Mesendoderm (in vitro differentiated cells): ENCODE data around the gene CSTPP1.

ENCODE experiments used
- DNase-seq: peaks from one replicate; pipeline ENCODE4 v3.0.0; 2013
- H2AK5ac ChIP-seq: 2 replicates; pipeline ENCODE4 v1.6.1; 2013; ENCODE audit warnings: low read length, inconsistent platforms
- H2BK120ac ChIP-seq: 2 replicates; pipeline ENCODE4 v1.6.1; 2013; ENCODE audit warnings: low read depth, mild to moderate bottlenecking, low read length, moderate library complexity, mixed read lengths
- H2BK15ac ChIP-seq: replicated peaks from 2 replicates; pipeline ENCODE4 v1.6.1; 2013; ENCODE audit warnings: low read depth, mild to moderate bottlenecking, moderate library complexity
- H2BK5ac ChIP-seq: 2 replicates; pipeline ENCODE4 v1.6.1; 2013; ENCODE audit warnings: low read length, inconsistent platforms
- H3K18ac ChIP-seq: 2 replicates; pipeline ENCODE4 v1.6.1; 2013; ENCODE audit warnings: mild to moderate bottlenecking, low read length, mixed read lengths
- H3K23ac ChIP-seq: one replicate; pipeline ENCODE4 v1.6.1; 2013; ENCODE audit warnings: low read length
- H3K27ac ChIP-seq: 2 replicates; pipeline ENCODE4 v1.5.1; 2013; ENCODE audit warnings: low read depth, mild to moderate bottlenecking, inconsistent platforms, low read length, moderate library complexity
- H3K27me3 ChIP-seq: 2 replicates; pipeline ENCODE4 v1.6.1; 2013; ENCODE audit warnings: low read length, control low read depth, mild to moderate bottlenecking, inconsistent platforms; ENCODE audit not compliant: insufficient read depth, poor library complexity
- H3K36me3 ChIP-seq: 2 replicates; pipeline ENCODE4 v1.6.1; 2013; ENCODE audit warnings: low read length, inconsistent platforms; ENCODE audit not compliant: control insufficient read depth, insufficient read depth
- H3K4ac ChIP-seq: one replicate; pipeline ENCODE4 v1.6.1; 2013; ENCODE audit warnings: low read depth, mild to moderate bottlenecking, low read length, moderate library complexity
- H3K4me1 ChIP-seq: 2 replicates; pipeline ENCODE4 v1.6.1; 2013; ENCODE audit warnings: low read depth, low read length, inconsistent platforms; ENCODE audit not compliant: control insufficient read depth
- H3K4me2 ChIP-seq: 2 replicates; pipeline ENCODE4 v1.6.1; 2013; ENCODE audit warnings: low read length
- H3K4me3 ChIP-seq: 2 replicates; pipeline ENCODE4 v1.5.1; 2013; ENCODE audit warnings: mild to moderate bottlenecking, low read length
- H3K56ac ChIP-seq: one replicate; pipeline ENCODE4 v1.6.1; 2013; ENCODE audit warnings: low read length
- H3K79me1 ChIP-seq: 2 replicates; pipeline ENCODE4 v1.6.1; 2013; ENCODE audit warnings: low read length, inconsistent platforms
- H3K79me2 ChIP-seq: 2 replicates; pipeline ENCODE4 v1.6.1; 2013; ENCODE audit warnings: mild to moderate bottlenecking, low read length; ENCODE audit not compliant: control insufficient read depth, insufficient read depth
- H3K9ac ChIP-seq: 2 replicates; pipeline ENCODE4 v1.6.1; 2013; ENCODE audit warnings: low read length, inconsistent platforms
- H4K5ac ChIP-seq: one replicate; pipeline ENCODE4 v1.6.1; 2013; ENCODE audit warnings: low read length
- H4K8ac ChIP-seq: one replicate; pipeline ENCODE4 v1.6.1; 2013; ENCODE audit warnings: low read depth, mild to moderate bottlenecking, control low read depth, low read length, moderate library complexity
- WGBS: extraction: QIAGEN DNeasy Blood & Tissue Kit; methylation state at CpG from one replicate; pipeline ENCODE4 v1.1.7; 2013; ENCODE audit warnings: low lambda C conversion rate, missing lambda C conversion rate; ENCODE audit not compliant: insufficient coverage; ENCODE audit errors: extremely low coverage; 5-methylcytosine and 5-hydroxymethylcytosine counted together

The CSTPP1 gene

GRCh38 chr11:47056261-47056915 lies 119.8 kb downstream of the CSTPP1 start:
- Histone ChIP-seq H2BK5ac (no peak overlapping the region), H3K27ac (no peak overlapping the region), H3K18ac (no peak overlapping the region), H3K79me2 (no peaks in the 10 kb centered on the region), H3K79me1 (no peaks in the 10 kb centered on the region), H4K8ac (no peak overlapping the region), H3K56ac (no peak overlapping the region), H4K5ac (no peak overlapping the region), H3K4ac (no peak overlapping the region), H3K27me3 (no peaks in the 10 kb centered on the region), H3K4me1 (no peaks in the 10 kb centered on the region), H2BK120ac (no peak overlapping the region), H3K4me2 (no peak overlapping the region), H3K4me3 (no peak overlapping the region), H3K36me3 (no peaks in the 10 kb centered on the region), H2BK15ac (no peak overlapping the region), H3K9ac (no peak overlapping the region), H2AK5ac (no peak overlapping the region), H3K23ac (no peak overlapping the region)
- no CpG with 5 or more reads among the region's 3 CpGs for WGBS
- no peak for DNase-seq

- Histone ChIP-seq H2BK15ac (no peak overlapping the region), H3K4ac (no peak overlapping the region), H3K4me3 (no peak overlapping the region), H3K27me3 (no peaks in the 10 kb centered on the region), H3K36me3 (no peaks in the 10 kb centered on the region), H3K79me2 (no peaks in the 10 kb centered on the region), H2AK5ac (no peak overlapping the region), H2BK120ac (no peak overlapping the region), H3K23ac (no peak overlapping the region), H3K18ac (no peak overlapping the region), H3K56ac (no peak overlapping the region), H3K27ac (no peak overlapping the region), H2BK5ac (no peak overlapping the region), H4K8ac (no peak overlapping the region), H3K79me1 (no peaks in the 10 kb centered on the region), H3K4me1 (no peaks in the 10 kb centered on the region), H3K4me2 (no peak overlapping the region), H4K5ac (no peak overlapping the region), H3K9ac (no peak overlapping the region)
- peak; percentile 67 for DNase-seq
Measured at GRCh38 chr11:47057365-47057764, 120.8 kb downstream of the CSTPP1 start.

GRCh38 chr11:47060807-47061206 lies 124.2 kb downstream of the CSTPP1 start:
- no CpG with 5 or more reads among the region's 2 CpGs for WGBS
- no peaks in the 10 kb centered on the region for H3K36me3 ChIP-seq

GRCh38 chr11:47061429-47062178 lies 125.0 kb downstream of the CSTPP1 start:
- no peaks in the 10 kb centered on the region for H3K79me2 ChIP-seq
- no peak overlapping the region for H3K4me2 ChIP-seq
- no peak overlapping the region for H2AK5ac ChIP-seq
- no peak overlapping the region for H2BK5ac ChIP-seq
- H3K27me3 ChIP-seq, result no peaks in the 10 kb centered on the region
- H3K79me1 ChIP-seq, result no peaks in the 10 kb centered on the region
- H2BK15ac ChIP-seq, result peak overlapping the region; percentile 57
- H4K5ac ChIP-seq, result no peak overlapping the region
- DNase-seq, result peak; percentile 74
- no peak overlapping the region for H3K23ac ChIP-seq
- H3K4ac ChIP-seq, result no peak overlapping the region
- H3K4me3 ChIP-seq, result no peak overlapping the region
- H3K56ac ChIP-seq, result no peak overlapping the region
- H3K4me1 ChIP-seq, result no peaks in the 10 kb centered on the region
- H4K8ac ChIP-seq, result no peak overlapping the region
- WGBS, result no CpG with 5 or more reads among the region's 3 CpGs
- no peak overlapping the region for H3K27ac ChIP-seq
- no peak overlapping the region for H3K18ac ChIP-seq
- no peak overlapping the region for H2BK120ac ChIP-seq
- H3K36me3 ChIP-seq, result no peaks in the 10 kb centered on the region
- H3K9ac ChIP-seq, result no peak overlapping the region

More at GRCh38 chr11:47060807-47061206, 124.2 kb downstream of the CSTPP1 start:
- Histone ChIP-seq H2BK15ac (peak overlapping the region; percentile 57), H4K8ac (no peak overlapping the region), H2BK5ac (no peak overlapping the region), H3K18ac (no peak overlapping the region), H3K56ac (no peak overlapping the region), H3K4me3 (no peak overlapping the region), H3K27ac (no peak overlapping the region), H2AK5ac (no peak overlapping the region), H3K79me2 (no peaks in the 10 kb centered on the region), H3K79me1 (no peaks in the 10 kb centered on the region), H3K4me1 (no peaks in the 10 kb centered on the region), H3K4me2 (no peak overlapping the region), H3K9ac (no peak overlapping the region), H2BK120ac (no peak overlapping the region), H3K23ac (no peak overlapping the region), H3K4ac (no peak overlapping the region), H3K27me3 (no peaks in the 10 kb centered on the region), H4K5ac (no peak overlapping the region)
- DNase-seq, result peak; percentile 47

GRCh38 chr11:47062736-47063135 lies 126.2 kb downstream of the CSTPP1 start:
- H2AK5ac ChIP-seq, result no peak overlapping the region
- H3K27me3 ChIP-seq, result no peaks in the 10 kb centered on the region
- H3K4me2 ChIP-seq, result no peak overlapping the region
- H3K27ac ChIP-seq, result no peak overlapping the region
- no peaks in the 10 kb centered on the region for H3K79me2 ChIP-seq
- no peak overlapping the region for H2BK15ac ChIP-seq
- no peak overlapping the region for H3K23ac ChIP-seq
- H3K36me3 ChIP-seq, result no peaks in the 10 kb centered on the region
- no peak overlapping the region for H3K9ac ChIP-seq
- no peaks in the 10 kb centered on the region for H3K79me1 ChIP-seq
- no peak overlapping the region for H2BK120ac ChIP-seq
- no peak overlapping the region for H3K56ac ChIP-seq
- no peak overlapping the region for H4K8ac ChIP-seq
- DNase-seq, result no peak
- no peak overlapping the region for H3K4me3 ChIP-seq
- H3K4me1 ChIP-seq, result no peaks in the 10 kb centered on the region
- no peak overlapping the region for H4K5ac ChIP-seq
- H3K18ac ChIP-seq, result no peak overlapping the region
- H2BK5ac ChIP-seq, result no peak overlapping the region
- no peak overlapping the region for H3K4ac ChIP-seq
- no CpG with 5 or more reads among the region's 2 CpGs for WGBS
